ENCODE results near the gene MCTP1. TPM values are rescaled to one million over a fixed set of nuclear protein-coding genes. Genes with fewer than 3 reads are reported as not detected.
A peak's percentile ranks its signal among the peaks of the same experiment; 100 is the strongest.

The MCTP1 gene
- total and polyA plus RNA-seq, 10 of the 15 experiments (the other 5 are each of a cell fraction or from before 2014, with no cell fraction given) = 12.6 to 45.9 (median 18.8) TPM

- FAIRE-seq (no peak), DNase-seq (ENCODE audit: low read depth, low spot score) (no peak), ATAC-seq (no peak)
- Histone ChIP-seq H3K9me3 (replicated peaks; ENCODE audit: control insufficient read depth, insufficient read depth, low read length) (no peaks in the 10 kb centered on the region; the same call in 2 of the 3 replicates), H3K36me3 (ENCODE audit: control insufficient read depth in 2 of 2, insufficient read depth in 2 of 2, low read length in 1 of 2) (0 out of 4 replicates have a peak, but pooled peaks cover 0 to 2% of the 10 kb centered on the region in 2 experiments), H3K27me3 (replicated peaks in 1 of 2; ENCODE audit: control insufficient read depth in 2 of 2, insufficient read depth in 2 of 2, low read length in 1 of 2) (no peaks in the 10 kb centered on the region), H3K4me2 (ENCODE audit: control insufficient read depth, insufficient read depth) (no peak overlapping the region), H3K79me2 (ENCODE audit: control insufficient read depth, insufficient read depth, low read length) (no peaks in the 10 kb centered on the region), H3K4me1 (ENCODE audit: control insufficient read depth, insufficient read depth, low read length) (peaks cover 13% of the 10 kb centered on the region), H2AFZ (ENCODE audit: control insufficient read depth, low read depth, low read length) (no peak overlapping the region), H3K9ac (ENCODE audit: control insufficient read depth, insufficient read depth, low read length) (no peak overlapping the region), H4K20me1 (ENCODE audit: control insufficient read depth, insufficient read depth) (no peaks in the 10 kb centered on the region), H3K27ac (ENCODE audit: control insufficient read depth, insufficient read depth) (no peak overlapping the region), H3K4me3 (no peak overlapping the region)
- CTCF ChIA-PET = interaction anchor here (1.2 kb wide), 1 partner anchor 65 kb away, joined by 3 read pairs; no protein-coding TSS in a partner anchor
- POLR2A ChIA-PET = no interaction called here
- intact Hi-C loops (cut with micrococcal nuclease; ENCODE audit: unreplicated experiment) = no loop called here
- WGBS (ENCODE audit: insufficient coverage, insufficient replicate concordance, low lambda C conversion rate, missing lambda C conversion rate) = 69% methylated on average over 4 of the region's 4 CpGs
- in situ Hi-C loops (cut with MboI) = no loop called here
- SMC1A ChIA-PET (ENCODE audit: uncharacterized antibody, unreplicated experiment) = interaction anchor here (1.0 kb wide), 1 partner anchor 23 kb away, joined by 3 read pairs; no protein-coding TSS in a partner anchor
- TF ChIP-seq NRF1 (conservative IDR thresholded peaks at IDR 0.05; ENCODE audit: low read depth, low read length) = no peak
- TF ChIP-seq JUNB (IDR thresholded peaks at IDR 0.05) = 0 out of 2 replicates have a peak, but pooled peaks have one; percentile 14
- TF ChIP-seq, protein P1, sequence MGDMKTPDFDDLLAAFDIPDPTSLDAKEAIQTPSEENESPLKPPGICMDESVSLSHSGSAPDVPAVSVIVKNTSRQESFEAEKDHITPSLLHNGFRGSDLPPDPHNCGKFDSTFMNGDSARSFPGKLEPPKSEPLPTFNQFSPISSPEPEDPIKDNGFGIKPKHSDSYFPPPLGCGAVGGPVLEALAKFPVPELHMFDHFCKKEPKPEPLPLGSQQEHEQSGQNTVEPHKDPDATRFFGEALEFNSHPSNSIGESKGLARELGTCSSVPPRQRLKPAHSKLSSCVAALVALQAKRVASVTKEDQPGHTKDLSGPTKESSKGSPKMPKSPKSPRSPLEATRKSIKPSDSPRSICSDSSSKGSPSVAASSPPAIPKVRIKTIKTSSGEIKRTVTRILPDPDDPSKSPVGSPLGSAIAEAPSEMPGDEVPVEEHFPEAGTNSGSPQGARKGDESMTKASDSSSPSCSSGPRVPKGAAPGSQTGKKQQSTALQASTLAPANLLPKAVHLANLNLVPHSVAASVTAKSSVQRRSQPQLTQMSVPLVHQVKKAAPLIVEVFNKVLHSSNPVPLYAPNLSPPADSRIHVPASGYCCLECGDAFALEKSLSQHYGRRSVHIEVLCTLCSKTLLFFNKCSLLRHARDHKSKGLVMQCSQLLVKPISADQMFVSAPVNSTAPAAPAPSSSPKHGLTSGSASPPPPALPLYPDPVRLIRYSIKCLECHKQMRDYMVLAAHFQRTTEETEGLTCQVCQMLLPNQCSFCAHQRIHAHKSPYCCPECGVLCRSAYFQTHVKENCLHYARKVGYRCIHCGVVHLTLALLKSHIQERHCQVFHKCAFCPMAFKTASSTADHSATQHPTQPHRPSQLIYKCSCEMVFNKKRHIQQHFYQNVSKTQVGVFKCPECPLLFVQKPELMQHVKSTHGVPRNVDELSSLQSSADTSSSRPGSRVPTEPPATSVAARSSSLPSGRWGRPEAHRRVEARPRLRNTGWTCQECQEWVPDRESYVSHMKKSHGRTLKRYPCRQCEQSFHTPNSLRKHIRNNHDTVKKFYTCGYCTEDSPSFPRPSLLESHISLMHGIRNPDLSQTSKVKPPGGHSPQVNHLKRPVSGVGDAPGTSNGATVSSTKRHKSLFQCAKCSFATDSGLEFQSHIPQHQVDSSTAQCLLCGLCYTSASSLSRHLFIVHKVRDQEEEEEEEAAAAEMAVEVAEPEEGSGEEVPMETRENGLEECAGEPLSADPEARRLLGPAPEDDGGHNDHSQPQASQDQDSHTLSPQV (IDR thresholded peaks at IDR 0.05) = no peak
- TF ChIP-seq SMAD1 (IDR thresholded peaks at IDR 0.05; ENCODE audit: low read depth, partially characterized antibody) = peak; percentile 51
- BruUV-seq (replicated peaks) = no TSS peak
- RAD21 ChIA-PET (ENCODE audit: unreplicated experiment) = no interaction called here
Observed at GRCh38 chr5:94788527-94788926, 496.4 kb downstream of the MCTP1 start.

Data from GM12878 (cell line).